Measurements from ENCODE around the gene NR2F2.
A peak's percentile ranks its signal among the peaks of the same experiment; 100 is the strongest.

DNA sequence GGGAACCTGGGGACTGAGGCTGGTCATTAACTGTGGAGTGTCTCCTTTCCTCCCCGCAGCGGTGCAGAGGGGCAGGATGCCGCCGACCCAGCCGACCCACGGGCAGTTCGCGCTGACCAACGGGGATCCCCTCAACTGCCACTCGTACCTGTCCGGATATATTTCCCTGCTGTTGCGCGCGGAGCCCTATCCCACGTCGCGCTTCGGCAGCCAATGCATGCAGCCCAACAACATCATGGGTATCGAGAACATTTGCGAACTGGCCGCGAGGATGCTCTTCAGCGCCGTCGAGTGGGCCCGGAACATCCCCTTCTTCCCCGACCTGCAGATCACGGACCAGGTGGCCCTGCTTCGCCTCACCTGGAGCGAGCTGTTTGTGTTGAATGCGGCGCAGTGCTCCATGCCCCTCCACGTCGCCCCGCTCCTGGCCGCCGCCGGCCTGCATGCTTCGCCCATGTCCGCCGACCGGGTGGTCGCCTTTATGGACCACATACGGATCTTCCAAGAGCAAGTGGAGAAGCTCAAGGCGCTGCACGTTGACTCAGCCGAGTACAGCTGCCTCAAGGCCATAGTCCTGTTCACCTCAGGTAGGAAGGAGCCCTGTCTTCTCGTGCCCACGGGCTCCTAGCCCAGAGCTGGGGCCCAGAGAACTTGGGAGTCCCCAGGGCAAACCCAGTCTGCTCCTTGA, 3.7 kb downstream of the NR2F2 start:
- no peak for TF ChIP-seq CTCF (conservative IDR thresholded peaks at IDR 0.05)
- peak; percentile 48; the same call in 1 of the 2 replicates for TF ChIP-seq ZFX (IDR thresholded peaks at IDR 0.05)
